ENCODE data around the gene IL3. TPM values are rescaled to one million over a fixed set of nuclear protein-coding genes. Genes with fewer than 3 reads are reported as not detected.

The IL3 gene
- total RNA-seq, 3 donors from 2014 or later (not counting 1 experiment from before 2014, with no cell fraction given), result not detected

GRCh38 chr5:132079619-132080018 is 19.2 kb downstream of the IL3 start:
- intact Hi-C loops (cut with micrococcal nuclease), result no loop called here
- no peaks in the 10 kb centered on the region for H3K9me3 ChIP-seq (ENCODE audit: control insufficient read depth, insufficient read depth, low read length)
- no peak overlapping the region for H3K4me3 Mint-ChIP-seq
- H3K36me3 Mint-ChIP-seq, result no peaks in the 10 kb centered on the region
- H3K4me3 ChIP-seq (ENCODE audit: low read length), result no peak overlapping the region
- H3K9me3 Mint-ChIP-seq, result no peaks in the 10 kb centered on the region
- H3K27me3 Mint-ChIP-seq (ENCODE audit: low read depth in 2 of 2), result no peaks in the 10 kb centered on the region
- TF ChIP-seq, protein P1, sequence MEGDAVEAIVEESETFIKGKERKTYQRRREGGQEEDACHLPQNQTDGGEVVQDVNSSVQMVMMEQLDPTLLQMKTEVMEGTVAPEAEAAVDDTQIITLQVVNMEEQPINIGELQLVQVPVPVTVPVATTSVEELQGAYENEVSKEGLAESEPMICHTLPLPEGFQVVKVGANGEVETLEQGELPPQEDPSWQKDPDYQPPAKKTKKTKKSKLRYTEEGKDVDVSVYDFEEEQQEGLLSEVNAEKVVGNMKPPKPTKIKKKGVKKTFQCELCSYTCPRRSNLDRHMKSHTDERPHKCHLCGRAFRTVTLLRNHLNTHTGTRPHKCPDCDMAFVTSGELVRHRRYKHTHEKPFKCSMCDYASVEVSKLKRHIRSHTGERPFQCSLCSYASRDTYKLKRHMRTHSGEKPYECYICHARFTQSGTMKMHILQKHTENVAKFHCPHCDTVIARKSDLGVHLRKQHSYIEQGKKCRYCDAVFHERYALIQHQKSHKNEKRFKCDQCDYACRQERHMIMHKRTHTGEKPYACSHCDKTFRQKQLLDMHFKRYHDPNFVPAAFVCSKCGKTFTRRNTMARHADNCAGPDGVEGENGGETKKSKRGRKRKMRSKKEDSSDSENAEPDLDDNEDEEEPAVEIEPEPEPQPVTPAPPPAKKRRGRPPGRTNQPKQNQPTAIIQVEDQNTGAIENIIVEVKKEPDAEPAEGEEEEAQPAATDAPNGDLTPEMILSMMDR (IDR thresholded peaks at IDR 0.05), result no peak
- H3K27ac ChIP-seq (ENCODE audit: low read length), result no peak overlapping the region
- WGBS (ENCODE audit: insufficient coverage), result 73% methylated on average over 3 of the region's 3 CpGs
- DNase-seq (no peak), ATAC-seq (no peak)
- H3K27me3 ChIP-seq (ENCODE audit: control insufficient read depth, insufficient read depth, low read length), result no peaks in the 10 kb centered on the region
- no peaks in the 10 kb centered on the region for H3K36me3 ChIP-seq (ENCODE audit: control insufficient read depth, insufficient read depth, low read length)
- H3K27ac Mint-ChIP-seq, result no peak overlapping the region
- peaks cover 12 to 18% of the 10 kb centered on the region in 2 donors for H3K4me1 Mint-ChIP-seq
- peaks cover 31% of the 10 kb centered on the region for H3K4me1 ChIP-seq (ENCODE audit: control insufficient read depth, insufficient read depth, low read length)

- Histone ChIP-seq H3K27me3 (ENCODE audit: control insufficient read depth, insufficient read depth, low read length) (no peaks in the 10 kb centered on the region), H3K27ac (ENCODE audit: low read length) (no peak overlapping the region), H3K9me3 (ENCODE audit: control insufficient read depth, insufficient read depth, low read length) (no peaks in the 10 kb centered on the region), H3K4me3 (ENCODE audit: low read length) (no peak overlapping the region), H3K36me3 (ENCODE audit: control insufficient read depth, insufficient read depth, low read length) (no peaks in the 10 kb centered on the region), H3K4me1 (ENCODE audit: control insufficient read depth, insufficient read depth, low read length) (peaks cover 22% of the 10 kb centered on the region)
- Mint-ChIP-seq H3K4me3 (no peak overlapping the region), H3K4me1 (peaks cover 18 to 19% of the 10 kb centered on the region in 2 donors), H3K36me3 (no peaks in the 10 kb centered on the region), H3K27me3 (ENCODE audit: low read depth in 2 of 2) (no peaks in the 10 kb centered on the region), H3K27ac (no peak overlapping the region), H3K9me3 (no peaks in the 10 kb centered on the region)
- no peak for DNase-seq
- intact Hi-C loops (cut with micrococcal nuclease), result no loop called here
- no peak for ATAC-seq
- 89% methylated on average over 2 of the region's 3 CpGs for WGBS (ENCODE audit: insufficient coverage)
- TF ChIP-seq, protein P1 (IDR thresholded peaks at IDR 0.05), result no peak
Observed at GRCh38 chr5:132080595-132080994, 20.1 kb downstream of the IL3 start.

DNA sequence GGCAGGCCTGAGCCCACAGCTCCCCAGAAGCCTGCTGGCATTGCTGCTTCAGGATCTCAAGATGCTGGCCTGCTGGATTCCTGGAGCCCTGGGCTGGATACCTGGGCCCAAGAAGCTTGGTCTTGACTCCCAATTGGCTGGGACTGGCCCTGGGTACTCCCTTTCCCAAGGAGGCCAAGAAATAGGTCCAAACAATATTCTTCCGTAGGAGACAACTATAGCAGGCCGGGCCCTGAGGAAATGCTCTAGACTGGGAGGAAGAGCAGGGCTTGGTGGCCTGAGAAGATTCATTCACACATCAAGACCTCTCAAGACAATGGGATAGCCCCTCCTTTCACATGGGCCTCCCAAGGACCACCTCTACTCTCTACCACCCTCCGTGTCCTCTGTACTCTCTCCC is 21.0 kb downstream of the IL3 start:
- H3K27ac Mint-ChIP-seq, result no peak overlapping the region
- H3K4me1 Mint-ChIP-seq, result peaks cover 16 to 19% of the 10 kb centered on the region in 2 donors
- no peak overlapping the region for H3K4me3 Mint-ChIP-seq
- DNase-seq (no peak), ATAC-seq (no peak)
- no peaks in the 10 kb centered on the region for H3K27me3 ChIP-seq (ENCODE audit: control insufficient read depth, insufficient read depth, low read length)
- TF ChIP-seq, protein P1 (IDR thresholded peaks at IDR 0.05), result no peak
- H3K9me3 Mint-ChIP-seq, result no peaks in the 10 kb centered on the region
- no peak overlapping the region for H3K27ac ChIP-seq (ENCODE audit: low read length)
- WGBS (ENCODE audit: insufficient coverage), result 95% methylated on average over 3 of the region's 3 CpGs
- no peaks in the 10 kb centered on the region for H3K27me3 Mint-ChIP-seq (ENCODE audit: low read depth in 2 of 2)
- no peaks in the 10 kb centered on the region for H3K9me3 ChIP-seq (ENCODE audit: control insufficient read depth, insufficient read depth, low read length)
- H3K36me3 Mint-ChIP-seq, result no peaks in the 10 kb centered on the region
- H3K36me3 ChIP-seq (ENCODE audit: control insufficient read depth, insufficient read depth, low read length), result no peaks in the 10 kb centered on the region
- no peak overlapping the region for H3K4me3 ChIP-seq (ENCODE audit: low read length)
- peaks cover 13% of the 10 kb centered on the region for H3K4me1 ChIP-seq (ENCODE audit: control insufficient read depth, insufficient read depth, low read length)
- intact Hi-C loops (cut with micrococcal nuclease), result no loop called here

DNA sequence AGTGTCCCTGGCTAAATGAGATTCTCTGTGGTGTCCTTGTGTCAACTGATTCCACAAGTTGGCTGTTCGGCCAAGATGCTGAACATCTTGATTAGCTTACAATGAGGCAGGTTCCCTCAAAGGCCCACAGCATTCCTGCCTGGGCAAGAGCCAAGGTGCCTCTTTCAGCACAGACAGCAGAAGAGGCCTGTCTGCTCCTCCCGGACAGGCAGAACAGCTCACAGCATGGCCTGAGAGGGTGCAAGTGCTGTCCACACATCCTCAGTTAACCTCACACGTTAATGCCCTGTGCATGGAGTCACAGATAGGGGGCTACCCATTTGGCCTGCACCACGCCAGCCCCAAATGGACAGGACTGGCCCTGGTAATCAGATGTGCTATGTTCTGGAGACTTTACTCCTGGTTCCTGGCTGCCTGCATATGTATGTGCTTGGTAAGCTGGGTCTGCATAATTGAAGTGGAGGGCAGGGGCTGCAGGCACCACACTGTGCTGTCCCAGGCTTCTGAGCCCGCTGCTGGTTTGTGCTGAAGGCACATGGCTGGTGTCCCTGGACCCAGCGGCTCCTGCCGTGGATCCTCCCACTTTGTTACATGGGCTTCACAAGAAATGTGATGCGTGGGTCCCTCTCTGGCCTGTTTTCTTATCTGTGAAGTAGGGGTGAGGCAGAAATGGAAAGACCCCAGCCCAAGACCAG is 22.0 kb downstream of the IL3 start:
- Mint-ChIP-seq H3K27ac (no peak overlapping the region), H3K36me3 (no peaks in the 10 kb centered on the region), H3K4me3 (no peak overlapping the region), H3K27me3 (ENCODE audit: low read depth in 2 of 2) (no peaks in the 10 kb centered on the region), H3K9me3 (no peaks in the 10 kb centered on the region), H3K4me1 (peaks cover 9% of the 10 kb centered on the region in 2 donors)
- 93% methylated on average over 8 of the region's 8 CpGs for whole genome bisulfite sequencing (ENCODE audit: insufficient coverage)
- Histone ChIP-seq H3K4me3 (ENCODE audit: low read length) (no peak overlapping the region), H3K4me1 (ENCODE audit: control insufficient read depth, insufficient read depth, low read length) (peaks cover 9% of the 10 kb centered on the region), H3K27me3 (ENCODE audit: control insufficient read depth, insufficient read depth, low read length) (no peaks in the 10 kb centered on the region), H3K27ac (ENCODE audit: low read length) (no peak overlapping the region), H3K9me3 (ENCODE audit: control insufficient read depth, insufficient read depth, low read length) (no peaks in the 10 kb centered on the region), H3K36me3 (ENCODE audit: control insufficient read depth, insufficient read depth, low read length) (no peaks in the 10 kb centered on the region)
- DNase-seq (no peak), ATAC-seq (no peak)
- TF ChIP-seq, protein P1 (IDR thresholded peaks at IDR 0.05), result no peak
- intact Hi-C loops (cut with micrococcal nuclease), result no loop called here
